ENCODE results near the gene S100A1. TPM values are rescaled to one million over a fixed set of nuclear protein-coding genes. Genes with fewer than 3 reads are reported as not detected.

S100A1 gene
- total RNA-seq, 3 donors from 2014 or later (not counting 1 experiment from before 2014, with no cell fraction given): not detected

DNA sequence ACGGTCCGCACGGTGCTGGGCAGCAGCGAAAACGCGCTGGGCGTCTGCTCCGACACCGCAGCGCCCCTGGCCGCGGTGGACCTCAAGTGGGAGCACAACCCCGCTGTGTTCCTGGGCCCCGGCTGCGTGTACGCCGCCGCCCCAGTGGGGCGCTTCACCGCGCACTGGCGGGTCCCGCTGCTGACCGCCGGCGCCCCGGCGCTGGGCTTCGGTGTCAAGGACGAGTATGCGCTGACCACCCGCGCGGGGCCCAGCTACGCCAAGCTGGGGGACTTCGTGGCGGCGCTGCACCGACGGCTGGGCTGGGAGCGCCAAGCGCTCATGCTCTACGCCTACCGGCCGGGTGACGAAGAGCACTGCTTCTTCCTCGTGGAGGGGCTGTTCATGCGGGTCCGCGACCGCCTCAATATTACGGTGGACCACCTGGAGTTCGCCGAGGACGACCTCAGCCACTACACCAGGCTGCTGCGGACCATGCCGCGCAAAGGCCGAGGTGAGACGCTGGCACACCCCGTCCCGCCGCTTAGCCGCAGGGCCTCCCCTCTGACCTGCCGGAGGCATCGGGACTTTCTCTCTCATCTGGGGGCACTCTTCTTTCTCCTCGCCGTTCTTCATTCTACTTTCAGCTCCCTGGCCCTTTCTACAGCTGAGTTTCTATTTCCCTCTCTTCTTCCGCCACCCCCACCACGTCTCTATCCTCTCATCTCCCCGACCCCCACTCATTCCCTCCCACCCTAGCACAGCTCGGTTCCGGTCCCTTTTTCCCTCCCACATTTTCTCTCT, 51.3 kb downstream of the S100A1 start:
- H3K27me3 Mint-ChIP-seq (ENCODE audit: low read depth in 2 of 2): peaks cover 48 to 55% of the 10 kb centered on the region in 2 donors
- H3K4me3 Mint-ChIP-seq: peak overlapping the region; percentile 86

DNA sequence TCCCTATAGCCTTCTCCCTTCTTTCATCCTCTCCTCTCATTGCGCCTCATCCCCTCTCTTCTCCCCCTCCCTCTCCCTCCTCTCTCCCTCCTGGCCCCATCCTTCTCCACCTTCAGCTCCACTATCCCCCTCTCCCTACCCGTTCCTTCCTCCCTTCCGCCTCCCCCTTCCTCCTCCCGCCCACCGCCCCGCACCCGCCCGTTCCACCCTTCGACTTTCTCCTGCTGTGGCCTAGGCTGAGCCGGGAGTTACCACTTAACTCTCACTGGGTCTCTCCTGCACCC, 51.8 kb downstream of the S100A1 start:
- no peak for ATAC-seq
- 35% methylated on average over 10 of the region's 10 CpGs for WGBS (ENCODE audit: insufficient coverage)
- no peaks in the 10 kb centered on the region for H3K36me3 Mint-ChIP-seq
- intact Hi-C loops (cut with micrococcal nuclease): no loop called here
- Histone ChIP-seq H3K36me3 (ENCODE audit: control insufficient read depth, insufficient read depth, low read length) (no peaks in the 10 kb centered on the region), H3K4me1 (ENCODE audit: control insufficient read depth, insufficient read depth, low read length) (peaks cover 20% of the 10 kb centered on the region), H3K9me3 (ENCODE audit: control insufficient read depth, insufficient read depth, low read length) (no peaks in the 10 kb centered on the region), H3K27me3 (ENCODE audit: control insufficient read depth, insufficient read depth, low read length) (peaks cover 18% of the 10 kb centered on the region), H3K4me3 (ENCODE audit: low read length) (no peak overlapping the region), H3K27ac (ENCODE audit: low read length) (no peak overlapping the region)
- DNase-seq: no peak
- TF ChIP-seq, protein P1, sequence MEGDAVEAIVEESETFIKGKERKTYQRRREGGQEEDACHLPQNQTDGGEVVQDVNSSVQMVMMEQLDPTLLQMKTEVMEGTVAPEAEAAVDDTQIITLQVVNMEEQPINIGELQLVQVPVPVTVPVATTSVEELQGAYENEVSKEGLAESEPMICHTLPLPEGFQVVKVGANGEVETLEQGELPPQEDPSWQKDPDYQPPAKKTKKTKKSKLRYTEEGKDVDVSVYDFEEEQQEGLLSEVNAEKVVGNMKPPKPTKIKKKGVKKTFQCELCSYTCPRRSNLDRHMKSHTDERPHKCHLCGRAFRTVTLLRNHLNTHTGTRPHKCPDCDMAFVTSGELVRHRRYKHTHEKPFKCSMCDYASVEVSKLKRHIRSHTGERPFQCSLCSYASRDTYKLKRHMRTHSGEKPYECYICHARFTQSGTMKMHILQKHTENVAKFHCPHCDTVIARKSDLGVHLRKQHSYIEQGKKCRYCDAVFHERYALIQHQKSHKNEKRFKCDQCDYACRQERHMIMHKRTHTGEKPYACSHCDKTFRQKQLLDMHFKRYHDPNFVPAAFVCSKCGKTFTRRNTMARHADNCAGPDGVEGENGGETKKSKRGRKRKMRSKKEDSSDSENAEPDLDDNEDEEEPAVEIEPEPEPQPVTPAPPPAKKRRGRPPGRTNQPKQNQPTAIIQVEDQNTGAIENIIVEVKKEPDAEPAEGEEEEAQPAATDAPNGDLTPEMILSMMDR (IDR thresholded peaks at IDR 0.05): no peak
- peaks cover 48 to 55% of the 10 kb centered on the region in 2 donors for H3K27me3 Mint-ChIP-seq (ENCODE audit: low read depth in 2 of 2)
- peaks cover 21 to 26% of the 10 kb centered on the region in 2 donors for H3K4me1 Mint-ChIP-seq
- H3K9me3 Mint-ChIP-seq: no peaks in the 10 kb centered on the region
- peak overlapping the region; percentile 52 for H3K4me3 Mint-ChIP-seq
- no peak overlapping the region for H3K27ac Mint-ChIP-seq

More for the DNA sequence above, 51.3 kb downstream of the S100A1 start:
- 2% methylated on average over 73 of the region's 73 CpGs for WGBS (ENCODE audit: insufficient coverage)
- Histone ChIP-seq H3K9me3 (ENCODE audit: control insufficient read depth, insufficient read depth, low read length) (no peaks in the 10 kb centered on the region), H3K36me3 (ENCODE audit: control insufficient read depth, insufficient read depth, low read length) (no peaks in the 10 kb centered on the region), H3K27me3 (ENCODE audit: control insufficient read depth, insufficient read depth, low read length) (peaks cover 18% of the 10 kb centered on the region), H3K27ac (ENCODE audit: low read length) (no peak overlapping the region), H3K4me1 (ENCODE audit: control insufficient read depth, insufficient read depth, low read length) (peaks cover 20% of the 10 kb centered on the region), H3K4me3 (ENCODE audit: low read length) (peak overlapping the region; percentile 5)
- TF ChIP-seq, protein P1 (IDR thresholded peaks at IDR 0.05): no peak
- Mint-ChIP-seq H3K4me1 (peaks cover 21 to 26% of the 10 kb centered on the region in 2 donors), H3K9me3 (no peaks in the 10 kb centered on the region), H3K27ac (peak overlapping the region in 1 of 2 donors; percentile 3), H3K36me3 (no peaks in the 10 kb centered on the region)
- DNase-seq (peak in 1 of 2 donors; percentile 55), ATAC-seq (peak; percentile 55 to 68 (median 65))
- intact Hi-C loops (cut with micrococcal nuclease): loop anchor here (10.0 kb wide), 1 partner anchor 95 kb away; the partner anchor contains the start of gene SLC27A3

Other genes starting within 250 kb of the S100A1 start
- gene S100A8, start 237.4 kb upstream of the S100A1 start, total RNA-seq: 100 to 1,000 TPM in 1 of 3 donors, 10 to 100 TPM in 1, 1 to 10 TPM in 1; 1.8 to 220 (median 75.8) TPM
- gene S100A7A, start 211.9 kb upstream of the S100A1 start, total RNA-seq: not detected
- gene S100A7, start 167.8 kb upstream of the S100A1 start, total RNA-seq: not detected
- gene S100A6, start 92.4 kb upstream of the S100A1 start, total RNA-seq: 100 to 1,000 TPM; 174 to 261 (median 245) TPM
- not detected for gene S100A5, start 87.5 kb upstream of the S100A1 start, total RNA-seq
- gene S100A4, start 82.6 kb upstream of the S100A1 start, total RNA-seq: 100 to 1,000 TPM; 509 to 689 (median 597) TPM
- not detected for gene S100A3, start 79.2 kb upstream of the S100A1 start, total RNA-seq
- not detected for gene S100A2, start 62.6 kb upstream of the S100A1 start, total RNA-seq
- not detected for gene S100A16, start 15.3 kb upstream of the S100A1 start, total RNA-seq
- not detected for gene S100A14, start 12.1 kb upstream of the S100A1 start, total RNA-seq
- 1 to 10 TPM; 4.0 to 5.8 (median 4.1) TPM for gene S100A13, start 929 bp upstream of the S100A1 start, total RNA-seq
- gene CHTOP, start 5.6 kb downstream of the S100A1 start, total RNA-seq: 100 to 1,000 TPM in 2 of 3 donors, 10 to 100 TPM in 1; 94.7 to 110 (median 106) TPM
- 10 to 100 TPM; 21.0 to 25.5 (median 23.5) TPM for gene SNAPIN, start 30.3 kb downstream of the S100A1 start, total RNA-seq
- 100 to 1,000 TPM in 2 of 3 donors, 10 to 100 TPM in 1; 97.6 to 134 (median 110) TPM for gene ILF2, start 42.6 kb downstream of the S100A1 start, total RNA-seq
- gene NPR1, start 50.3 kb downstream of the S100A1 start, total RNA-seq: not detected
- 10 to 100 TPM; 44.3 to 55.3 (median 44.5) TPM for gene INTS3, start 99.6 kb downstream of the S100A1 start, total RNA-seq
- 100 to 1,000 TPM in 1 of 3 donors, 10 to 100 TPM in 2; 65.3 to 107 (median 89.8) TPM for gene SLC27A3, start 147.0 kb downstream of the S100A1 start, total RNA-seq

Data from natural killer cell (primary cell).